Measurements from ENCODE around the gene PDGFRA. TPM values are rescaled to one million over a fixed set of nuclear protein-coding genes. Genes with fewer than 3 reads are reported as not detected.
"Not testable (repeated sequence)": the region's sequence is repeated elsewhere in the genome, so short reads cannot be mapped to it uniquely, and the experiment has no call there.

The PDGFRA gene
- total RNA-seq, 1 experiment from 2014 or later: 0.88 TPM

GRCh38 chr4:54238389-54238788, 9.3 kb downstream of the PDGFRA start:
- DNase-seq (ENCODE audit: low read depth): no peak
- in situ Hi-C loops (cut with HindIII; ENCODE audit: low pct_unique_long_range_greater_than_20kb, low sequenced_read_pairs): no loop called here

GRCh38 chr4:54241268-54241823, 12.3 kb downstream of the PDGFRA start:
- DNase-seq (ENCODE audit: low read depth); in situ Hi-C loops (cut with HindIII; ENCODE audit: low pct_unique_long_range_greater_than_20kb, low sequenced_read_pairs): not testable (repeated sequence)

- in situ Hi-C loops (cut with HindIII; ENCODE audit: low pct_unique_long_range_greater_than_20kb, low sequenced_read_pairs); DNase-seq (ENCODE audit: low read depth): not testable (repeated sequence)
Observed at GRCh38 chr4:54243541-54243940, 14.4 kb downstream of the PDGFRA start.

GRCh38 chr4:54252312-54252711, 23.2 kb downstream of the PDGFRA start:
- in situ Hi-C loops (cut with HindIII; ENCODE audit: low pct_unique_long_range_greater_than_20kb, low sequenced_read_pairs); DNase-seq (ENCODE audit: low read depth): not testable (repeated sequence)

GRCh38 chr4:54254116-54254914, 25.2 kb downstream of the PDGFRA start:
- in situ Hi-C loops (cut with HindIII; ENCODE audit: low pct_unique_long_range_greater_than_20kb, low sequenced_read_pairs): no loop called here
- no peak for DNase-seq (ENCODE audit: low read depth)

- DNase-seq (ENCODE audit: low read depth): no peak
- in situ Hi-C loops (cut with HindIII; ENCODE audit: low pct_unique_long_range_greater_than_20kb, low sequenced_read_pairs): no loop called here
Observed at GRCh38 chr4:54254915-54255246, 25.8 kb downstream of the PDGFRA start.

- in situ Hi-C loops (cut with HindIII; ENCODE audit: low pct_unique_long_range_greater_than_20kb, low sequenced_read_pairs): no loop called here
- DNase-seq (ENCODE audit: low read depth): no peak
Observed at GRCh38 chr4:54255881-54256280, 26.8 kb downstream of the PDGFRA start.

- in situ Hi-C loops (cut with HindIII; ENCODE audit: low pct_unique_long_range_greater_than_20kb, low sequenced_read_pairs): no loop called here
- DNase-seq (ENCODE audit: low read depth): no peak
Observed at GRCh38 chr4:54256491-54257486, 27.7 kb downstream of the PDGFRA start.

GRCh38 chr4:54265366-54265765, 36.3 kb downstream of the PDGFRA start:
- in situ Hi-C loops (cut with HindIII; ENCODE audit: low pct_unique_long_range_greater_than_20kb, low sequenced_read_pairs): no loop called here
- no peak for DNase-seq (ENCODE audit: low read depth)

GRCh38 chr4:54268151-54268550, 39.1 kb downstream of the PDGFRA start:
- no peak for DNase-seq (ENCODE audit: low read depth)
- in situ Hi-C loops (cut with HindIII; ENCODE audit: low pct_unique_long_range_greater_than_20kb, low sequenced_read_pairs): no loop called here

- in situ Hi-C loops (cut with HindIII; ENCODE audit: low pct_unique_long_range_greater_than_20kb, low sequenced_read_pairs): no loop called here
- no peak for DNase-seq (ENCODE audit: low read depth)
Observed at GRCh38 chr4:54271464-54271863, 42.4 kb downstream of the PDGFRA start.

GRCh38 chr4:54272051-54272450, 43.0 kb downstream of the PDGFRA start:
- DNase-seq (ENCODE audit: low read depth): no peak
- in situ Hi-C loops (cut with HindIII; ENCODE audit: low pct_unique_long_range_greater_than_20kb, low sequenced_read_pairs): no loop called here

- in situ Hi-C loops (cut with HindIII; ENCODE audit: low pct_unique_long_range_greater_than_20kb, low sequenced_read_pairs): no loop called here
- no peak for DNase-seq (ENCODE audit: low read depth)
Observed at GRCh38 chr4:54274264-54274663, 45.2 kb downstream of the PDGFRA start.

GRCh38 chr4:54274795-54275665, 45.9 kb downstream of the PDGFRA start:
- no peak for DNase-seq (ENCODE audit: low read depth)
- in situ Hi-C loops (cut with HindIII; ENCODE audit: low pct_unique_long_range_greater_than_20kb, low sequenced_read_pairs): no loop called here

- in situ Hi-C loops (cut with HindIII; ENCODE audit: low pct_unique_long_range_greater_than_20kb, low sequenced_read_pairs): no loop called here
- DNase-seq (ENCODE audit: low read depth): no peak
Observed at GRCh38 chr4:54276641-54277430, 47.7 kb downstream of the PDGFRA start.

- no peak for DNase-seq (ENCODE audit: low read depth)
- in situ Hi-C loops (cut with HindIII; ENCODE audit: low pct_unique_long_range_greater_than_20kb, low sequenced_read_pairs): no loop called here
Observed at GRCh38 chr4:54277691-54278090, 48.6 kb downstream of the PDGFRA start.

- in situ Hi-C loops (cut with HindIII; ENCODE audit: low pct_unique_long_range_greater_than_20kb, low sequenced_read_pairs): no loop called here
- DNase-seq (ENCODE audit: low read depth): no peak
Observed at GRCh38 chr4:54278216-54278615, 49.1 kb downstream of the PDGFRA start.
